ENCODE measurements around the gene PSRC1.

PSRC1 gene

DNA sequence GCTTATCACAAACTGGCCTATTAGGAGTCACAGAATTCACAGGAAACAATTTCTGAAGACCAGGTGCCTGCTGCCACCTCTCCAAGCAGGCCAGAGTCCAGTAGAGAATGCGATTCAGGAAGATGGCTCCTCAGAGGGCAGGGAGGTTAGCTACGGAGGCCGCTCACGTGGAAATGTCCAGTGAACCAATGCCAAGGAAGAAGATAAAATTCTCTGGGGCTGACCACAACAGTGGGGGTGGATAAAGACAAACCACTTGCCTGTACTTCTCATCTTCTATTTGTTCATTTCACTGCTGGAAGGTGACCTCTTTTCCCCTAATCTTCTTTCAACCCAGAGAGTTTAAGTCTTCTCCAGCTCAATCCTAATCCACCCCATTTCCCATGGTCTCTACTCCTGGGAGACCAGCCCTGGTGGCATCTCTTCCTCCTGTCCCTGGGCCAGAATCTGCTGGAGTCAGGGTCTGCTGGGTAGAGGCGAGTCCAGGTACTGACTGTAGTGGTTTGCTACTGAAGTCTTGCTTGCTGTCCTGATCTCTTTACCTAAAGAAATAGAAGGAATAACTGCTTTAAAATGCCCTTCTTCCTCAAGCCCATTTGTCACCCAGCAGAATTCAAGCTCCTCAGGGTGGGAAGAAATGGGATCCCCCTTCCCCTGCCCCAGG, 3.2 kb downstream of the PSRC1 start:
- H3K36me3 ChIP-seq (ENCODE audit: insufficient read depth, low read length), result peaks cover 33% of the 10 kb centered on the region
- H3K4me3 ChIP-seq (ENCODE audit: low read length), result no peak overlapping the region
- H3K27ac ChIP-seq (ENCODE audit: low read depth, low read length), result no peak overlapping the region
- H3K27me3 ChIP-seq (ENCODE audit: insufficient read depth, low read length), result no peaks in the 10 kb centered on the region
- no peaks in the 10 kb centered on the region for H3K9me3 ChIP-seq (ENCODE audit: insufficient read depth, low read depth, low read length)
- peaks cover 25% of the 10 kb centered on the region for H3K4me1 ChIP-seq (ENCODE audit: insufficient read depth, low read length)
- WGBS, result 96% methylated on average over 5 of the region's 5 CpGs
- H3K9ac ChIP-seq (ENCODE audit: low read depth, low read length), result no peak overlapping the region

DNA sequence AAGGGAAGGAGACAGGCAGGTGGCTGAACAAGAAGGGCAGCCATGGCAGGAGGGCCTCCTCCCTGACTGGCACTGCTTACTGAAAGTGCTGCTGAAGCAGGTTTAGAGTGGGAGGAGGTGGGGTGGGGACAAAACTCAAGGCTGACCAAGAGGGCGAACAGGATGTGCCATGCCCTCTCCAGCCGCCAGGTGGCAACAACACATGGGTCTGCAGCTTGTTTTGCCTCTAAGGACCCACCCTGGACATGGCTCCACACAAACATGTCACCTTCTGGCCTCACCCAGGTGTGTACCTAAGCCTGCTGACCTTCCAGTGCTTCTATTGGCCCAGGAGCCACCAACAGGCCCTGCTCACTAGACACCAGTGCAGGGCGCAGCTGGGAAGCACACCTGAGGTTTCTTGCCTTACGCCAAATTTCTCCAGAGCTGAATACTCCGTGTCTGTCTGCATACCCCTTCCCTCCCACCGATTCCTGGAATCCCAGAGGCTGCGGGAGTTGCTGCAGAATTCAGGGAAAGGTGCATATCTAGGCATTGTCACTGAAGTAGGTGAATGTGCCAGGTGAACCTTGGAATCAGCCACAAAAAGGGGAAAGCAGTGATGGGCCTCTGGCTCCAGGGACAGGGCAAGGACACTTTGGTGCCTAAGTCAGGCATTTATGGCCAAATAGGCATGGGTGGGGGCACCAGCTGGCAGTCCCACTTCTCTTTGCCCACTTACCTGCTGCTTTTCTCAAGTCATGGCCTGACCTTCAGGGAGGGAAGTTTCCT, 5.3 kb downstream of the PSRC1 start:
- Histone ChIP-seq H3K9me3 (ENCODE audit: insufficient read depth, low read depth, low read length) (no peaks in the 10 kb centered on the region), H3K27me3 (ENCODE audit: insufficient read depth, low read length) (no peaks in the 10 kb centered on the region), H3K4me3 (ENCODE audit: low read length) (no peak overlapping the region), H3K36me3 (ENCODE audit: insufficient read depth, low read length) (peaks cover 33% of the 10 kb centered on the region), H3K4me1 (ENCODE audit: insufficient read depth, low read length) (peaks cover 26% of the 10 kb centered on the region), H3K27ac (ENCODE audit: low read depth, low read length) (no peak overlapping the region), H3K9ac (ENCODE audit: low read depth, low read length) (no peak overlapping the region)
- 64% methylated on average over 7 of the region's 7 CpGs for WGBS

DNA sequence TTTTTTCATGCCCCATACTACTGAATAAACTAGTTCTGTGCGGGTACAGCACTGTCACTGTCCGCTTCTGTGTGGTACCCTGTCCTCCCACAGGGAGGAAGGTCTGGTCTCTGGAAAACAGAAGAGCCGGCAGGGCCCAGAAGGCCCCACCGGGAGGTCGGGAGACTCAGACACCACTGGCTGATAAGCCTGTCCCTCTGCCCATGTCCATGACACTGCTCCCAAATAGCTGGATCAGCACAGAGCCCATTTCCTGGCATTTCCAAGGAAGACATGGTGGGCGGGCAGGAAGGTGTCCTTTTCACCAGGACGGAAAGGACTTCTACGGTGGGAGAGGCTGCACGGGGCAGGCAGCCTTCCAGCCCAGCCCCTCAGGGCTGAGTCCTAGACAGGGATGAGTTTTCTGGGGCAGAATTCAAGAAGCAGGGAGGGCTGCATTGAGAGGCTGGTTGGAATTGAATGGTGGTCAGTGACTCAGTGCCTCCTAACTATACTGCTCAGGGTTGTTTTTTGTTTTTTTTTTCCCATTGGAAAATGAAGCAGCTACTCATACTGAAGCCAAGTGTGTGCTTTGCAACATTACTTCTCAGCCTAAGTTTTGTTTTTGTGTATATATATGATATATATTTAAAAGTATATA, 7.1 kb downstream of the PSRC1 start:
- Histone ChIP-seq H3K36me3 (ENCODE audit: insufficient read depth, low read length) (peaks cover 28% of the 10 kb centered on the region), H3K9me3 (ENCODE audit: insufficient read depth, low read depth, low read length) (no peaks in the 10 kb centered on the region), H3K27ac (ENCODE audit: low read depth, low read length) (0 out of 2 replicates have a peak overlapping the region, but pooled peaks have one; percentile 25), H3K27me3 (ENCODE audit: insufficient read depth, low read length) (no peaks in the 10 kb centered on the region), H3K4me1 (ENCODE audit: insufficient read depth, low read length) (peaks cover 26% of the 10 kb centered on the region), H3K4me3 (ENCODE audit: low read length) (no peak overlapping the region), H3K9ac (ENCODE audit: low read depth, low read length) (no peak overlapping the region)
- WGBS, result 58% methylated on average over 9 of the region's 9 CpGs

DNA sequence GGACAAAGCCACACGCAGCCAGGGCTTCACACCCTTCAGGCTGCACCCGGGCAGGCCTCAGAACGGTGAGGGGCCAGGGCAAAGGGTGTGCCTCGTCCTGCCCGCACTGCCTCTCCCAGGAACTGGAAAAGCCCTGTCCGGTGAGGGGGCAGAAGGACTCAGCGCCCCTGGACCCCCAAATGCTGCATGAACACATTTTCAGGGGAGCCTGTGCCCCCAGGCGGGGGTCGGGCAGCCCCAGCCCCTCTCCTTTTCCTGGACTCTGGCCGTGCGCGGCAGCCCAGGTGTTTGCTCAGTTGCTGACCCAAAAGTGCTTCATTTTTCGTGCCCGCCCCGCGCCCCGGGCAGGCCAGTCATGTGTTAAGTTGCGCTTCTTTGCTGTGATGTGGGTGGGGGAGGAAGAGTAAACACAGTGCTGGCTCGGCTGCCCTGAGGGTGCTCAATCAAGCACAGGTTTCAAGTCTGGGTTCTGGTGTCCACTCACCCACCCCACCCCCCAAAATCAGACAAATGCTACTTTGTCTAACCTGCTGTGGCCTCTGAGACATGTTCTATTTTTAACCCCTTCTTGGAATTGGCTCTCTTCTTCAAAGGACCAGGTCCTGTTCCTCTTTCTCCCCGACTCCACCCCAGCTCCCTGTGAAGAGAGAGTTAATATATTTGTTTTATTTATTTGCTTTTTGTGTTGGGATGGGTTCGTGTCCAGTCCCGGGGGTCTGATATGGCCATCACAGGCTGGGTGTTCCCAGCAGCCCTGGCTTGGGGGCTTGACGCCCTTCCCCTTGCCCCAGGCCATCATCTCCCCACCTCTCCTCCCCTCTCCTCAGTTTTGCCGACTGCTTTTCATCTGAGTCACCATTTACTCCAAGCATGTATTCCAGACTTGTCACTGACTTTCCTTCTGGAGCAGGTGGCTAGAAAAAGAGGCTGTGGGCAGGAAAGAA, 8.1 kb downstream of the PSRC1 start:
- WGBS, result 29% methylated on average over 23 of the region's 24 CpGs
- Histone ChIP-seq H3K9me3 (ENCODE audit: insufficient read depth, low read depth, low read length) (no peaks in the 10 kb centered on the region), H3K27ac (ENCODE audit: low read depth, low read length) (peak overlapping the region; percentile 63), H3K9ac (ENCODE audit: low read depth, low read length) (peak overlapping the region; percentile 44), H3K4me3 (ENCODE audit: low read length) (no peak overlapping the region), H3K4me1 (ENCODE audit: insufficient read depth, low read length) (peaks cover 26% of the 10 kb centered on the region), H3K27me3 (ENCODE audit: insufficient read depth, low read length) (no peaks in the 10 kb centered on the region), H3K36me3 (ENCODE audit: insufficient read depth, low read length) (peaks cover 22% of the 10 kb centered on the region)

DNA sequence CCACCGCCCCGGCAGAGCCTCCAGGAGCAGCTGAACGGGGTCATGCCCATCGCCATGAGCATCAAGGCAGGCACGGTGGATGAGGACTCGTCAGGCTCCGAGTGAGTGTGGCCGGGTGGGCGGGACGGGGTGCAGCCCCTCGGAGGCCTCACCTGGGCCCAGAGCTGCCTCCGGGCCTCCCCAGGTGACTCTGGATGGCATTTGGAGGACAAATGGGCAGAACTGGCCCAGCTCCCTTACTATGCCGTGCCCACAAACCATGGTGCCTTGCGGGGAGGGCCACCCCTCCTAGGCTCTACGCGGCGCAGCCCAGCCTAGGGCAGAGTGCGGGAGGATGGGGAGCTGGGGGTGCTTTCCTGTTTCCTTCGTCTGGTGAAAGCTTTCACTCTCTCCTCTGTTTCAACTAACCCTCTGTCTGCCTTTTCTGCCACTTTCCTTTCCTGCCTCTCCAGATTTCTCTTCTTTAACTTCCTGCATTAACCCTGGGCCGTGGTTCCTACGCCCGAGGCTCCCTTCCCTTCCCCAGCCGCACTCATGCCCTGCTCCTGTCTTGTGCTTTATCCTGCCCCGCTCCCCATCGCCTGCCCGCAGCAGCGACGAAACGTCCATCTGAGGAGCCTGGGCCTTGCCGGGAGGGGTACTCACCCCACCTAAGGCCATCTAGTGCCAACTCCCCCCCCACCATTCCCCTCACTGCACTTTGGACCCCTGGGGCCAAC, 9.2 kb downstream of the PSRC1 start:
- Histone ChIP-seq H3K27ac (ENCODE audit: low read depth, low read length) (no peak overlapping the region; the same call in 1 of the 2 replicates), H3K9ac (ENCODE audit: low read depth, low read length) (peak overlapping the region; percentile 34; the same call in 1 of the 2 replicates), H3K4me3 (ENCODE audit: low read length) (no peak overlapping the region), H3K4me1 (ENCODE audit: insufficient read depth, low read length) (peaks cover 26% of the 10 kb centered on the region), H3K36me3 (ENCODE audit: insufficient read depth, low read length) (peaks cover 25% of the 10 kb centered on the region), H3K9me3 (ENCODE audit: insufficient read depth, low read depth, low read length) (no peaks in the 10 kb centered on the region), H3K27me3 (ENCODE audit: insufficient read depth, low read length) (no peaks in the 10 kb centered on the region)
- WGBS, result 78% methylated on average over 30 of the region's 30 CpGs

DNA sequence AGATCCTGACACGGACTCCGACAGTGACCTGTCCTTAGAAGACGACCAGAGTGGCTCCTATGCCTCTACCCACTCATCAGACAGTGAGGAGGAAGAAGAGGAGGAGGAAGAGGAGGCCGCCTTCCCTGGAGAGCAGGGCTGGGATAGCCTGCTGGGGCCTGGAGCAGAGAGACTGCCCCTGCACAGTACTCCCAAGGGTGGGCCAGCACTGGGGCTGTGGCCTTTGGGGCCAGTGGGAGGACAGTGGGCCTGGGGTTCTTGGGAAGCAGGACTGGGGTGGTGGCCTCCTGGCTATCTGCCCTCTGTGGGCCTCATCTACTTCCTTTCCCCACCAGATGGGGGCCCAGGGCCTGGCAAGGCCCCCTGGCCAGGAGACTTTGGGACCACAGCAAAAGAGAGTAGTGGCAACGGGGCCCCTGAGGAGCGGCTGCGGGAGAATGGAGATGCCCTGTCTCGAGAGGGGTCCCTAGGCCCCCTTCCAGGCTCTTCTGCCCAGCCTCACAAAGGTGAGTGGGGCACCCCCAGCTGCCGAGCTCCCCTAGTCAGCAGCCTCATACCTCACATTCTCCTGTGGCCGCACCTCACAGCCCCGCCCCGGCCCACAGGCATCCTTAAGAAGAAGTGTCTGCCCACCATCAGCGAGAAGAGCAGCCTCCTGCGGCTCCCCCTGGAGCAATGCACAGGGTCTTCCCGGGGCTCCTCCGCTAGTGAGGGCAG, 10.0 kb downstream of the PSRC1 start:
- Histone ChIP-seq H3K4me1 (ENCODE audit: insufficient read depth, low read length) (peaks cover 26% of the 10 kb centered on the region), H3K27me3 (ENCODE audit: insufficient read depth, low read length) (no peaks in the 10 kb centered on the region), H3K9ac (ENCODE audit: low read depth, low read length) (no peak overlapping the region), H3K4me3 (ENCODE audit: low read length) (no peak overlapping the region), H3K36me3 (ENCODE audit: insufficient read depth, low read length) (peaks cover 25% of the 10 kb centered on the region), H3K27ac (ENCODE audit: low read depth, low read length) (no peak overlapping the region), H3K9me3 (ENCODE audit: insufficient read depth, low read depth, low read length) (no peaks in the 10 kb centered on the region)
- WGBS, result 89% methylated on average over 15 of the region's 16 CpGs

DNA sequence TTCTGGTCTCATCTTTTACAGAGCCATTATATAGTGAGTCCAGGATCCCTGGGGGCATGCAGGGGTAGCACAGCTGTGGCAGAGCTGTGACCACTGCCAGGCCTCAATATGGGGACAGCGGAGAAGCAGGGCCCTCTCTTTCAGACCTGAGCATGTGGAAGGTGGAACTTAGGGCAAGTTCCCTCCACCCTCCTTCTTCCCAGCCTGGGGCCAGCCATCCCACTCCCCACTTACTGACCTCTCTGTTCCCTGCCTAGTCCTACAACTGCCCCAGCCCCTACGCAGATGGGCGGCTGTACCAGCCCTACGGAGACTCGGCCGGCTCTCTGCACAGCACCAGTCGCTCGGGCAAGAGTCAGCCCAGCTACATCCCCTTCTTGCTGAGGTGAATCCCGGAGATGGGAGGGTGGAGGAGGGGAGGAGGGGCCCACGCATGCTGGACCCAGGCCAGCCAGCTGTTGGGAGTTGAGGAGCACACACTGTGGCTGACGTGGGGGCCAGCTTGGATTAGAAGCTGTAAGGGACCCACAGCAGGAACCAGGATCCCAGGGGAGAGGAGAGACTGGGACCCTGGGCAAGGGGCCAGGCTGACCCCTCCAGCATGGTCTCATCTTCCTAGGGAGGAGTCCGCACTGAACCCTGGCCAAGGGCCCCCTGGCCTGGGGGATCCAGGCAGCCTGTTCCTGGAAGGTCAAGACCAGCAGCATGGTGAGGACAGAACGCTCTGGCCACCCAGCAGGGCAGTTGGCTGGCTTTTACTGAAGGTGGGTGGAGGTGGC, 10.7 kb downstream of the PSRC1 start:
- H3K4me3 ChIP-seq (ENCODE audit: low read length), result no peak overlapping the region
- no peaks in the 10 kb centered on the region for H3K27me3 ChIP-seq (ENCODE audit: insufficient read depth, low read length)
- H3K27ac ChIP-seq (ENCODE audit: low read depth, low read length), result no peak overlapping the region
- no peaks in the 10 kb centered on the region for H3K9me3 ChIP-seq (ENCODE audit: insufficient read depth, low read depth, low read length)
- peaks cover 24% of the 10 kb centered on the region for H3K4me1 ChIP-seq (ENCODE audit: insufficient read depth, low read length)
- H3K36me3 ChIP-seq (ENCODE audit: insufficient read depth, low read length), result peaks cover 29% of the 10 kb centered on the region
- H3K9ac ChIP-seq (ENCODE audit: low read depth, low read length), result no peak overlapping the region
- WGBS, result 96% methylated on average over 13 of the region's 13 CpGs

DNA sequence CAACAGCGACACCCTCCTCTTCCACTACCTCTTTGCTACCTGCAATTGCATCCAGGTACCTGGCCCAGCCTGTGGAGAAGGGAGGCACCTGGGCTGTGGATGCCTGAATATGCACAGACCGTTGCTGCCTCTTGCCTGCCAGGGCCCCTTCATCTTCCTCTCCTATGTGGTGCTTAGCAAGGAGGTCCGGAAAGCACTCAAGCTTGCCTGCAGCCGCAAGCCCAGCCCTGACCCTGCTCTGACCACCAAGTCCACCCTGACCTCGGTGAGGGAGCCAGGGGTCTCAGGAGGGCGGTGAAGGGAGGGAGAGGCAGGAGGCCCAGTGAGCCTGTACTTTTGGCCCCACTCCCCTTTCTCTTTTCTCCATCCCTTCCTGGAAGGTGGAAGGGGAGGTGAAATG, 11.5 kb downstream of the PSRC1 start:
- Histone ChIP-seq H3K27ac (ENCODE audit: low read depth, low read length) (no peak overlapping the region), H3K4me1 (ENCODE audit: insufficient read depth, low read length) (peaks cover 23% of the 10 kb centered on the region), H3K36me3 (ENCODE audit: insufficient read depth, low read length) (peaks cover 29% of the 10 kb centered on the region), H3K9ac (ENCODE audit: low read depth, low read length) (no peak overlapping the region), H3K27me3 (ENCODE audit: insufficient read depth, low read length) (no peaks in the 10 kb centered on the region), H3K4me3 (ENCODE audit: low read length) (no peak overlapping the region), H3K9me3 (ENCODE audit: insufficient read depth, low read depth, low read length) (no peaks in the 10 kb centered on the region)
- 94% methylated on average over 5 of the region's 6 CpGs for WGBS

DNA sequence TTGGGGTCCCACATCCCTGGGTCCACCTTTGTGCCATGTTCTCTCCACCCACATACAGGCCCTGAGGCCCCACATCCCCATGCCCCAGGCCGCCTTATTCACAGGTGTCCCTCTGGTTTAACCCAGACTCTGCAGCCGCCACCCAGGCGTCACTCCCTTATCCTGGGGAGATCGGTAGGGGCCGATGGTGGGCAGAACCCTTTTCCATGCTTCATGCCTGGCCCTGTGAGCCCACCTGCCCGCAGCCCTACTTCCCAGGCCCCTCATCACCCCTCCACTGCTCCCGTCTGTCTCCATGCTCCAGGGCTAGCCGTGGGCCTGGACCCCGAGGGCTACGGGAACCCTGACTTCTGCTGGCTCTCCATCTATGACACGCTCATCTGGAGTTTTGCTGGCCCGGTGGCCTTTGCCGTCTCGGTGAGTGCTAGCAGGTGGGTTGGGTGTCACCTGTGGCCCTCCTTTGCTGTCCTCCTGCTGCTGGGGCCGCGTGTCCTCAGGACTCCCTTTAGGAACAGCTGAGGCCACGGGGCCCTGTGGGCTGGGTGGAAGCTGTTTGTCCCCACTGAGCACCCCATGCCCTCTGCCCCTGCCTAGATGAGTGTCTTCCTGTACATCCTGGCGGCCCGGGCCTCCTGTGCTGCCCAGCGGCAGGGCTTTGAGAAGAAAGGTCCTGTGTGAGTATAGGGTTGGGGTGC, 12.2 kb downstream of the PSRC1 start:
- Histone ChIP-seq H3K27ac (ENCODE audit: low read depth, low read length) (no peak overlapping the region), H3K9me3 (ENCODE audit: insufficient read depth, low read depth, low read length) (no peaks in the 10 kb centered on the region), H3K9ac (ENCODE audit: low read depth, low read length) (no peak overlapping the region), H3K4me1 (ENCODE audit: insufficient read depth, low read length) (peaks cover 19% of the 10 kb centered on the region), H3K36me3 (ENCODE audit: insufficient read depth, low read length) (peaks cover 34% of the 10 kb centered on the region), H3K4me3 (ENCODE audit: low read length) (no peak overlapping the region), H3K27me3 (ENCODE audit: insufficient read depth, low read length) (no peaks in the 10 kb centered on the region)
- 97% methylated on average over 20 of the region's 20 CpGs for WGBS
